ENCODE results near the gene RAB26. TPM values are rescaled to one million over a fixed set of nuclear protein-coding genes. Genes with fewer than 3 reads are reported as not detected.

Gene RAB26
- total and polyA plus RNA-seq, 2 experiments from 2014 or later: 4.1 to 8.7 TPM

DNA sequence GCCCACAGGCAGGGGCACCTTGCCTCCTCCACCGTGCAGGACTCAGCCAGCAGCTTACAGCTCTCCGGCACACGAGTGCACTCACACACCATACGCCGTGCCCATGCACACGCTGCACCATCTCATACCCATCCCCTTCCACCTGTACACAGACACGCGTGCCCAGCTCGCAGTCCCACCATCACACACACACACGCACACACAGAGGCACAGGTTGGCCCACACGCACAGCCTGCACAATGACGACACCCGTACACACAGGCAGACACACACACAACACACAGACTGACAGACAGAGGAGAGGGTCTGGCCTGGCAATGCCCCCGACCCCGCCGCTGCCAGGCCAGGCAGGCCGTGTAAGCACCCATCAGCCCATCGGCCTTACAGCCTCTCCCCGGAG, 35.9 kb downstream of the RAB26 start:
- H2AFZ ChIP-seq: no peak overlapping the region
- DNase-seq (ENCODE audit: low spot score) (no peak), ATAC-seq (no peak)
- H3K27me3 ChIP-seq (ENCODE audit: insufficient read depth): no peaks in the 10 kb centered on the region
- Mint-ChIP-seq H3K27ac (no peak overlapping the region), H3K4me3 (no peak overlapping the region), H3K4me1 (peaks cover 6% of the 10 kb centered on the region), H3K9me3 (no peaks in the 10 kb centered on the region), H3K27me3 (ENCODE audit: insufficient read depth, low read depth, poor library complexity) (peaks cover 15% of the 10 kb centered on the region), H3K36me3 (ENCODE audit: low read depth) (no peaks in the 10 kb centered on the region; the same call in 2 of the 3 replicates)
- H3K4me2 ChIP-seq: no peak overlapping the region
- H3K79me2 ChIP-seq (replicated peaks; ENCODE audit: insufficient read depth): no peaks in the 10 kb centered on the region
- TF ChIP-seq JUNB (IDR thresholded peaks at IDR 0.05; ENCODE audit: unreplicated experiment) (no peak), POLR2AphosphoS5 (IDR thresholded peaks at IDR 0.05; ENCODE audit: low read depth) (no peak), ZNF114 (CRISPR knock-in tag; IDR thresholded peaks at IDR 0.05) (no peak), CREB1 (CRISPR knock-in tag; IDR thresholded peaks at IDR 0.05; ENCODE audit: low read depth) (no peak), NANOG (IDR thresholded peaks at IDR 0.05; ENCODE audit: borderline replicate concordance) (no peak), STAT1 (IDR thresholded peaks at IDR 0.05; ENCODE audit: unreplicated experiment) (no peak), ZNF331 (CRISPR knock-in tag; IDR thresholded peaks at IDR 0.05; ENCODE audit: low read depth) (no peak)
- TF ChIP-seq, protein P1, sequence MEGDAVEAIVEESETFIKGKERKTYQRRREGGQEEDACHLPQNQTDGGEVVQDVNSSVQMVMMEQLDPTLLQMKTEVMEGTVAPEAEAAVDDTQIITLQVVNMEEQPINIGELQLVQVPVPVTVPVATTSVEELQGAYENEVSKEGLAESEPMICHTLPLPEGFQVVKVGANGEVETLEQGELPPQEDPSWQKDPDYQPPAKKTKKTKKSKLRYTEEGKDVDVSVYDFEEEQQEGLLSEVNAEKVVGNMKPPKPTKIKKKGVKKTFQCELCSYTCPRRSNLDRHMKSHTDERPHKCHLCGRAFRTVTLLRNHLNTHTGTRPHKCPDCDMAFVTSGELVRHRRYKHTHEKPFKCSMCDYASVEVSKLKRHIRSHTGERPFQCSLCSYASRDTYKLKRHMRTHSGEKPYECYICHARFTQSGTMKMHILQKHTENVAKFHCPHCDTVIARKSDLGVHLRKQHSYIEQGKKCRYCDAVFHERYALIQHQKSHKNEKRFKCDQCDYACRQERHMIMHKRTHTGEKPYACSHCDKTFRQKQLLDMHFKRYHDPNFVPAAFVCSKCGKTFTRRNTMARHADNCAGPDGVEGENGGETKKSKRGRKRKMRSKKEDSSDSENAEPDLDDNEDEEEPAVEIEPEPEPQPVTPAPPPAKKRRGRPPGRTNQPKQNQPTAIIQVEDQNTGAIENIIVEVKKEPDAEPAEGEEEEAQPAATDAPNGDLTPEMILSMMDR (conservative IDR thresholded peaks at IDR 0.05; ENCODE audit: low read depth in 2 of 2): no peak
- TF ChIP-seq, protein P2, sequence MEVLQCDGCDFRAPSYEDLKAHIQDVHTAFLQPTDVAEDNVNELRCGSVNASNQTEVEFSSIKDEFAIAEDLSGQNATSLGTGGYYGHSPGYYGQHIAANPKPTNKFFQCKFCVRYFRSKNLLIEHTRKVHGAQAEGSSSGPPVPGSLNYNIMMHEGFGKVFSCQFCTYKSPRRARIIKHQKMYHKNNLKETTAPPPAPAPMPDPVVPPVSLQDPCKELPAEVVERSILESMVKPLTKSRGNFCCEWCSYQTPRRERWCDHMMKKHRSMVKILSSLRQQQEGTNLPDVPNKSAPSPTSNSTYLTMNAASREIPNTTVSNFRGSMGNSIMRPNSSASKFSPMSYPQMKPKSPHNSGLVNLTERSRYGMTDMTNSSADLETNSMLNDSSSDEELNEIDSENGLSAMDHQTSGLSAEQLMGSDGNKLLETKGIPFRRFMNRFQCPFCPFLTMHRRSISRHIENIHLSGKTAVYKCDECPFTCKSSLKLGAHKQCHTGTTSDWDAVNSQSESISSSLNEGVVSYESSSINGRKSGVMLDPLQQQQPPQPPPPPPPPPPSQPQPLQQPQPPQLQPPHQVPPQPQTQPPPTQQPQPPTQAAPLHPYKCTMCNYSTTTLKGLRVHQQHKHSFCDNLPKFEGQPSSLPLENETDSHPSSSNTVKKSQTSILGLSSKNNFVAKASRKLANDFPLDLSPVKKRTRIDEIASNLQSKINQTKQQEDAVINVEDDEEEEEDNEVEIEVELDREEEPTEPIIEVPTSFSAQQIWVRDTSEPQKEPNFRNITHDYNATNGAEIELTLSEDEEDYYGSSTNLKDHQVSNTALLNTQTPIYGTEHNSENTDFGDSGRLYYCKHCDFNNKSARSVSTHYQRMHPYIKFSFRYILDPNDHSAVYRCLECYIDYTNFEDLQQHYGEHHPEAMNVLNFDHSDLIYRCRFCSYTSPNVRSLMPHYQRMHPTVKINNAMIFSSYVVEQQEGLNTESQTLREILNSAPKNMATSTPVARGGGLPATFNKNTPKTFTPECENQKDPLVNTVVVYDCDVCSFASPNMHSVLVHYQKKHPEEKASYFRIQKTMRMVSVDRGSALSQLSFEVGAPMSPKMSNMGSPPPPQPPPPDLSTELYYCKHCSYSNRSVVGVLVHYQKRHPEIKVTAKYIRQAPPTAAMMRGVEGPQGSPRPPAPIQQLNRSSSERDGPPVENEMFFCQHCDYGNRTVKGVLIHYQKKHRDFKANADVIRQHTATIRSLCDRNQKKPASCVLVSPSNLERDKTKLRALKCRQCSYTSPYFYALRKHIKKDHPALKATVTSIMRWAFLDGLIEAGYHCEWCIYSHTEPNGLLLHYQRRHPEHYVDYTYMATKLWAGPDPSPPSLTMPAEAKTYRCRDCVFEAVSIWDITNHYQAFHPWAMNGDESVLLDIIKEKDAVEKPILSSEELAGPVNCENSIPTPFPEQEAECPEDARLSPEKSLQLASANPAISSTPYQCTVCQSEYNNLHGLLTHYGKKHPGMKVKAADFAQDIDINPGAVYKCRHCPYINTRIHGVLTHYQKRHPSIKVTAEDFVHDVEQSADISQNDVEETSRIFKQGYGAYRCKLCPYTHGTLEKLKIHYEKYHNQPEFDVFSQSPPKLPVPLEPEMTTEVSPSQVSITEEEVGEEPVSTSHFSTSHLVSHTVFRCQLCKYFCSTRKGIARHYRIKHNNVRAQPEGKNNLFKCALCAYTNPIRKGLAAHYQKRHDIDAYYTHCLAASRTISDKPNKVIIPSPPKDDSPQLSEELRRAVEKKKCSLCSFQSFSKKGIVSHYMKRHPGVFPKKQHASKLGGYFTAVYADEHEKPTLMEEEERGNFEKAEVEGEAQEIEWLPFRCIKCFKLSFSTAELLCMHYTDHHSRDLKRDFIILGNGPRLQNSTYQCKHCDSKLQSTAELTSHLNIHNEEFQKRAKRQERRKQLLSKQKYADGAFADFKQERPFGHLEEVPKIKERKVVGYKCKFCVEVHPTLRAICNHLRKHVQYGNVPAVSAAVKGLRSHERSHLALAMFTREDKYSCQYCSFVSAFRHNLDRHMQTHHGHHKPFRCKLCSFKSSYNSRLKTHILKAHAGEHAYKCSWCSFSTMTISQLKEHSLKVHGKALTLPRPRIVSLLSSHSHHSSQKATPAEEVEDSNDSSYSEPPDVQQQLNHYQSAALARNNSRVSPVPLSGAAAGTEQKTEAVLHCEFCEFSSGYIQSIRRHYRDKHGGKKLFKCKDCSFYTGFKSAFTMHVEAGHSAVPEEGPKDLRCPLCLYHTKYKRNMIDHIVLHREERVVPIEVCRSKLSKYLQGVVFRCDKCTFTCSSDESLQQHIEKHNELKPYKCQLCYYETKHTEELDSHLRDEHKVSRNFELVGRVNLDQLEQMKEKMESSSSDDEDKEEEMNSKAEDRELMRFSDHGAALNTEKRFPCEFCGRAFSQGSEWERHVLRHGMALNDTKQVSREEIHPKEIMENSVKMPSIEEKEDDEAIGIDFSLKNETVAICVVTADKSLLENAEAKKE (CRISPR knock-in tag; IDR thresholded peaks at IDR 0.05): no peak
- TF ChIP-seq, protein P3, sequence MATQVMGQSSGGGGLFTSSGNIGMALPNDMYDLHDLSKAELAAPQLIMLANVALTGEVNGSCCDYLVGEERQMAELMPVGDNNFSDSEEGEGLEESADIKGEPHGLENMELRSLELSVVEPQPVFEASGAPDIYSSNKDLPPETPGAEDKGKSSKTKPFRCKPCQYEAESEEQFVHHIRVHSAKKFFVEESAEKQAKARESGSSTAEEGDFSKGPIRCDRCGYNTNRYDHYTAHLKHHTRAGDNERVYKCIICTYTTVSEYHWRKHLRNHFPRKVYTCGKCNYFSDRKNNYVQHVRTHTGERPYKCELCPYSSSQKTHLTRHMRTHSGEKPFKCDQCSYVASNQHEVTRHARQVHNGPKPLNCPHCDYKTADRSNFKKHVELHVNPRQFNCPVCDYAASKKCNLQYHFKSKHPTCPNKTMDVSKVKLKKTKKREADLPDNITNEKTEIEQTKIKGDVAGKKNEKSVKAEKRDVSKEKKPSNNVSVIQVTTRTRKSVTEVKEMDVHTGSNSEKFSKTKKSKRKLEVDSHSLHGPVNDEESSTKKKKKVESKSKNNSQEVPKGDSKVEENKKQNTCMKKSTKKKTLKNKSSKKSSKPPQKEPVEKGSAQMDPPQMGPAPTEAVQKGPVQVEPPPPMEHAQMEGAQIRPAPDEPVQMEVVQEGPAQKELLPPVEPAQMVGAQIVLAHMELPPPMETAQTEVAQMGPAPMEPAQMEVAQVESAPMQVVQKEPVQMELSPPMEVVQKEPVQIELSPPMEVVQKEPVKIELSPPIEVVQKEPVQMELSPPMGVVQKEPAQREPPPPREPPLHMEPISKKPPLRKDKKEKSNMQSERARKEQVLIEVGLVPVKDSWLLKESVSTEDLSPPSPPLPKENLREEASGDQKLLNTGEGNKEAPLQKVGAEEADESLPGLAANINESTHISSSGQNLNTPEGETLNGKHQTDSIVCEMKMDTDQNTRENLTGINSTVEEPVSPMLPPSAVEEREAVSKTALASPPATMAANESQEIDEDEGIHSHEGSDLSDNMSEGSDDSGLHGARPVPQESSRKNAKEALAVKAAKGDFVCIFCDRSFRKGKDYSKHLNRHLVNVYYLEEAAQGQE (IDR thresholded peaks at IDR 0.05; ENCODE audit: unreplicated experiment): no peak
- no peaks in the 10 kb centered on the region for H3K9me2 ChIP-seq (ENCODE audit: insufficient read depth)
- H3K36me3 ChIP-seq (ENCODE audit: insufficient read depth): no peaks in the 10 kb centered on the region
- H3K27ac ChIP-seq (ENCODE audit: low read depth): no peak overlapping the region
- no peaks in the 10 kb centered on the region for H4K20me1 ChIP-seq (replicated peaks; ENCODE audit: insufficient read depth)
- no peaks in the 10 kb centered on the region for H3F3A ChIP-seq (replicated peaks; ENCODE audit: low read depth)
- H3K4me3 ChIP-seq: no peak overlapping the region
- H3K4me1 ChIP-seq (ENCODE audit: insufficient read depth): no peaks in the 10 kb centered on the region

Measured in GM23338 (cell line).